Stromal cell of bone marrow (primary cell): ENCODE measurements around the gene CYP2A7.
"Not testable (repeated sequence)": the region's sequence is repeated elsewhere in the genome, so short reads cannot be mapped to it uniquely, and the experiment has no call there.

ENCODE experiments used
- DNase-seq: peaks from one replicate; pipeline ENCODE4 v3.0.0-alpha.2; 2012; ENCODE audit warnings: low read depth

Gene CYP2A7

DNA sequence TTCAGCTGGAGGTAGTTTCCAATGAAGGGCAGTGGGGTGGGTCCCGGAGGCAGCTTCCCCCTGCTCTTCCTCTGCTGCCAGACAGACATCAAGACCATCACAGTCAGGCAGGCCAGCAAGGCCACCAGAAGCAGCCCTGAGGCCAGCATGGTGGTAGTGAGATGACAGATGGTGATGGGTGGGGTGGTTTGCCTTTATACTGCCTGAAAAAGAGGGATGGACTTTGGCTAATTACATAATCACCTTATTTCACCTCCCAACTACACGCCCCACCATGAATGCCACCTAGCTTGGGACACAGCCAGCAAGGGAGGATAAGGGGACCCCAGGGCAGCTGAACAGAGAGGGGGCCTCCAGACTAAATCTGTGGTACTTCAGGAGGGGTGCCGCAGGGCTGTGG, at the start of gene CYP2A7:
CYP2A7 (minus strand) TSS at position 170 of the 400 bp plus-strand sequence; CDS start at position 149, 21 bp downstream.
- not testable (repeated sequence) for DNase-seq

GRCh38 chr19:40930799-40931198, 48.8 kb upstream of the CYP2A7 start:
- DNase-seq, result not testable (repeated sequence)

DNA sequence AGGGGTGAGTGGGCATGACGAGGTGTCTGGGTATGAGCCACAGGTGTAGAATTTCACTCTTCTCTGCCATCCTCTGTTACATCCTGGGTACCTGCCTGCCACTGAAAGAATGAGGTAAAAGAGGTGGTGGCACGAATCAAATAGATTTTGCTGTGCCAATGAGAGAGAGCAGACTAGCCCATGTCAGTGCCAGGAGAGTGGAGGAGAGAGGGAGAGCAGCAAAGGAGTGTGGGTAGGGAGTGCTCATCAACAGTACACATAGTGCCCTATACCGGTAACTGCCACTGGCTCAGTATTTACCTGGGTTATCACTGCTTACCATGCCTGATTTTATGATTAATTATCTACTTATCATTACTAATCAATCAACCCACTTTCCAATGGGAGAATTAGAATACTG, 47.9 kb upstream of the CYP2A7 start:
- DNase-seq, result not testable (repeated sequence)

- no peak for DNase-seq
Measured at GRCh38 chr19:40928850-40929249, 46.8 kb upstream of the CYP2A7 start.

DNA sequence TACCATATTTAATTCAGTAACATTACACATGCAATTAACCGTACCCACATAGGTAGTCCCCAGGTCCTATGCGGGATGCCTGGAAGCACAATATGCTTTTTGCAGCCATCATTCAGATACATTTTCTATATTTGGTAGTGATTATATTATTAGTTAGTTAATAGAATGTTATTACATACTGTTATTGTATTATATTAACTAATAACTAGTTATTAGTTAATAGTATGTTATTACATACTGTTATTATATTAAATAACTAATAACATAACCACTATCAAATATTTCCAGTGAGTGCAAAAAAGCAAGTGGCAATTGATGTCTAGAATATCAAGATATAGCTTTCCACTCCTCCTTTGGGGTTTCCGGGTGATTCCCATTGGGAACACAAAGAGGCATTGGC, 45.5 kb upstream of the CYP2A7 start:
- no peak for DNase-seq

- not testable (repeated sequence) for DNase-seq
Measured at GRCh38 chr19:40926276-40926675, 44.2 kb upstream of the CYP2A7 start.

DNA sequence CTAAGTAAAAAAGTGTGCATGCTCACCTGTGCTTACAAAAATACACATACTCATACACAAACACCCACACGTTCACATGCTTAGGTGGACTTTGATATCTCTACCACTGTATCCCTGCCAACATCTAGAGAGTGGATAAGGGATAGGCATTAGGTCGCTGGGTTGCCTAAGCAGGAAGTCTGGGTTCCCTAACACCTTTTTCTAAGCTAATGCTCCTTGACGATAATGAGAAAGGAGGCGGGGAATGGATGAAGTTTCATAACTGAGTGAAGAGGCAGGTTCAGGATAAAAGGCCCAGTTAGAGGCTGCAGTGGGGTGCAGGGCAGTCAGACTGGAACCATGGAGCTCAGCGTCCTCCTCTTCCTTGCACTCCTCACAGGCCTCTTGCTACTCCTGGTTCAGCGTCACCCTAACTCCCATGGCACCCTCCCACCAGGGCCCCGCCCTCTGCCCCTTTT, 41.9 kb upstream of the CYP2A7 start:
- DNase-seq, result no peak

- not testable (repeated sequence) for DNase-seq
Measured at GRCh38 chr19:40922237-40923160, 40.5 kb upstream of the CYP2A7 start.

DNA sequence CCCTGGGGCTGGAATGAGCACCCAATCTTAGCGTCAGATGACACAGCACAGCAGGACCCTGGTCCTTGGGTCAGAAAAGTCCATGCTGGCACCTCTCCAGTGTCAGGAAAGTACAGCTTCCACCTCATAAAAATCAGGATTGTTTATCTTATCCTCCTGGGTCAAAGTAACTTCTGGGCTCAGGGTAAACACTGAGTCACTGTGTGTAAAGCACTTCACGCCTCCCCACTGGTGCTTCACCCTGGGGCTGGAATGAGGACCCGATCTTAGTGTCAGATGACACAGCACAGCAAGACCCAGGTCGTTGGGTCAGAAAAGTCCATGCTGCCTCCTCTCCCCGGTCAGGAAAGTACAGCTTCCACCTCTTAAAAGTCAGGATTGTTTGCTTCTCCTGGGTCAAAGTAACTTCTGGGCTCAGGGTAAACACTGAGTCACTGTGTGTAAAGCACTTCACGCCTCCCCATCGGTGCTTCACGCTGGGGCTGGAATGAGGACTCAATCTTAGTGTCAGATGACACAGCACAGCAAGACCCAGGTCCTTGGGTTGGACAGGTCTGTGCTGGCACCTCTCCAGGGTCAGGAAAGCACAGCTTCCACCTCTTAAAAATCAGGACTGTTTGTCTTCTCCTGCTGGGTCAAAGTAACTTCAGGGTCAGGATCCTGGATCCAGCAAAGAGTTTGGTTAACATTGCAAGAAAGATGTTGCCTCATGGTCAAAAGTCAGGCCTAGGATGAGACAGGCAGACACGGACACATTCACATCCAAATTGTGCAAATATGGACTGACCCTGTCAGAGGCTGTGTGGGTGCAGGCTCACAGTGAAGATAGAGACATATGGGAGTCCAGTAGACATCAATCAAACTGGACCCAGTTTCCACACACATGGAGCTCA, 39.2 kb upstream of the CYP2A7 start:
- no peak for DNase-seq

- no peak for DNase-seq
Measured at GRCh38 chr19:40920300-40921004, 38.4 kb upstream of the CYP2A7 start.

GRCh38 chr19:40919530-40920299, 37.7 kb upstream of the CYP2A7 start:
- not testable (repeated sequence) for DNase-seq

DNA sequence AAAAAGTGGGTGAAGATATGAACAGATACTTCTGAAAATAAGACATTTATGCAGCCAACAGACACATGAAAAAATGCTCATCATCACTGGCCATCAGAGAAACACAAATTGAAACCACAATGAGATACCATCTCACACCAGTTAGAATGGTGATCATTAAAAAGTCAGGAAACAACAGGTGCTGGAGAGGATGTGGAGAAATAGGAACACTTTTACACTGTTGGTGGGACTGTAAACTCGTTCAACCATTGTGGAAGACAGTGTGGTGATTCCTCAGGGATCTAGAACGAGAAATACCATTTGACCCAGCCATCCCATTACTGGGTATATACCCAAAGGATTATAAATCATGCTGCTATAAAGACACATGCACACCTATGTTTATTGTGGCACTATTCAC, 36.3 kb upstream of the CYP2A7 start:
- DNase-seq, result not testable (repeated sequence)

GRCh38 chr19:40908976-40909375, 26.9 kb upstream of the CYP2A7 start:
- DNase-seq, result no peak

- DNase-seq, result no peak
Measured at GRCh38 chr19:40907968-40908735, 26.1 kb upstream of the CYP2A7 start.

DNA sequence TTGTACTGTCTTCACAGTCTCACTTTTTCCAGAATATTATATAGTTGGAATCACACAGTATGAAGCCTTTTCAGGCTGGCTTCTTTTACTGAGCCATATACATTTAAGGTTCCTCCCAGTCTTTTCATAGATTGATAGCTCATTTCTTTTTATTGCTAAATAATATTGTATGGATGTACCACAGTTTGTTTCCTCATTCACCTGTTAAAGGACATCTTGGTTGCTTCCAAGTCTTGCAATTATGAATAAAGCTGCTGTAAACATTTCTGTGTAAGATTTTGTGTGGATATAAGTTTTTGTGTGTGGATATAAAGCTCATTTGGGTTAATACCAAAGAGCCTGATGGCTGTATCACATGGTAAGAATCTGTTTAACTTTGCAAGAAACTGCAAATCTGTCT, 24.5 kb upstream of the CYP2A7 start:
- no peak for DNase-seq

DNA sequence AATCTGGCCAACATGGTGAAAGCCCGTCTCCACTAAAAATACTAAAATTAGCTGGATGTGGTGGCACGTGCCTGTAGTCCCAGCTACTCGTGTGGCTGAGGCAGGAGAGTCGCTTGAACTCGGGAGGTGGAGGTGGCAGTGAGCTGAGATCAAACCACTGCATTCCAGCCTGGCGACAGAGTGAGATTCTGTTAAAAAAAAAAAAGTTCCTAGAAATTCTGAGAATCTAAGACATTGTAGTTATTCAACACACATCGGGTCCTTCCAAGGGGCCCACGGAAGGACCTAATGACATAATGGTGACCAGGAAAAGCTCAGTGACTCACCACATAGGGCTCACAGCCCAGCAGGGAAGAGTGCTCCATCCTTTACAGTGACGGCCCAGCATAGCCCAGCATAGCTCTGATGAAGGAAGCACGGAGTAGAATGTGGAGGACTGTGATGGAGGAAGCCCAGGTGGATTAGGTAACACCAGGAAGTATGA, 22.7 kb upstream of the CYP2A7 start:
- not testable (repeated sequence) for DNase-seq

- not testable (repeated sequence) for DNase-seq
Measured at GRCh38 chr19:40901975-40902750, 20.1 kb upstream of the CYP2A7 start.

GRCh38 chr19:40900521-40900920, 18.5 kb upstream of the CYP2A7 start:
- not testable (repeated sequence) for DNase-seq

DNA sequence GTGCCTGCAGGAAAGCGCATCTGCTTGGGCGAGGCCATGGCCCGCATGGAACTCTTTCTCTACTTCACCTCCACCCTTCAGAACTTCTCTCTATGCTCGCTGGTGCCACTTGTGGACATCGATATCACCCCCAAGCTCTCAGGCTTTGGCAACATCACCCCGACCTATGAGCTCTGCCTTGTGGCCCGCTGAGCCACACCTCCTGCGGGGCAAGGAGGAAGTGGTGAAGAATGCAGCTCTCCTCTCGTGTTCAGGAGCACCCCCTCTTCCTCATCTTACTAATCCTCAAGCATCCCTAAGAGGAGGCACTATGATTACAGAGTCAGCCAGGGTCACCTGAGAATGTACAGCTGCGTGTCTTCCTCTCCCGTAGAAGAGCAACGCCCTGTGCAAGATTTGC, 17.9 kb upstream of the CYP2A7 start:
- not testable (repeated sequence) for DNase-seq
